MM.1S (cell line): ENCODE measurements around the gene XYLT1.

Source experiments
- DNase-seq: peaks from one replicate; pipeline ENCODE4 v3.0.0-alpha.2; 2015
- H2AFZ ChIP-seq: fragments of 300-600 bp; sonication (generic); 2 replicates; pipeline ENCODE4 v1.6.0; 2016; ENCODE audit warnings: antibody characterized with exemption, low read length
- H3F3A ChIP-seq: fragments of 300-600 bp; sonication (generic); 2 replicates; pipeline ENCODE4 v1.6.1; 2016; ENCODE audit warnings: mild to moderate bottlenecking, antibody characterized with exemption, low read length, moderate library complexity, mixed read lengths; ENCODE audit not compliant: insufficient read depth
- H3K27ac ChIP-seq: fragments of 300-600 bp; sonication (generic); 2 replicates; pipeline ENCODE4 v1.5.1; 2016; ENCODE audit warnings: mild to moderate bottlenecking, low read length
- H3K27me3 ChIP-seq: fragments of 300-600 bp; sonication (generic); replicated peaks from 2 replicates; pipeline ENCODE4 v1.6.0; 2016; ENCODE audit warnings: low read length; ENCODE audit not compliant: insufficient read depth
- H3K36me3 ChIP-seq: fragments of 300-600 bp; sonication (generic); replicated peaks from 2 replicates; pipeline ENCODE4 v1.6.1; 2016; ENCODE audit warnings: mild to moderate bottlenecking, low read length, mixed read lengths; ENCODE audit not compliant: insufficient read depth
- H3K4me1 ChIP-seq: fragments of 300-600 bp; sonication (generic); 2 replicates; pipeline ENCODE4 v1.6.1; 2016; ENCODE audit warnings: low read length, mixed read lengths
- H3K4me2 ChIP-seq: fragments of 300-600 bp; sonication (generic); 2 replicates; pipeline ENCODE4 v1.6.0; 2016; ENCODE audit warnings: low read depth, low read length
- H3K4me3 ChIP-seq: fragments of 300-600 bp; sonication (generic); 2 replicates; pipeline ENCODE4 v1.5.1; 2016; ENCODE audit warnings: low read length, mixed read lengths
- H3K79me2 ChIP-seq: fragments of 300-600 bp; sonication (generic); 2 replicates; pipeline ENCODE4 v1.6.1; 2016; ENCODE audit warnings: mixed run types, low read length, mixed read lengths
- H3K9ac ChIP-seq: fragments of 300-600 bp; sonication (generic); 2 replicates; pipeline ENCODE4 v1.6.1; 2016; ENCODE audit warnings: low read length, mixed read lengths
- H3K9me2 ChIP-seq: fragments of 300-600 bp; sonication (generic); replicated peaks from 2 replicates; pipeline ENCODE4 v1.6.1; 2016; ENCODE audit warnings: mild to moderate bottlenecking, low read length, mixed read lengths; ENCODE audit not compliant: insufficient read depth
- H3K9me3 ChIP-seq: fragments of 300-600 bp; sonication (generic); replicated peaks from 2 replicates; pipeline ENCODE4 v1.6.1; 2016; ENCODE audit warnings: mild to moderate bottlenecking, low read length, mixed read lengths; ENCODE audit not compliant: insufficient read depth
- H4K20me1 ChIP-seq: fragments of 300-600 bp; sonication (generic); 2 replicates; pipeline ENCODE4 v1.6.1; 2016; ENCODE audit warnings: mild to moderate bottlenecking, low read length, moderate library complexity, mixed read lengths; ENCODE audit not compliant: insufficient read depth
- EZH2 ChIP-seq: fragments of 300-600 bp; sonication (generic); optimal IDR thresholded peaks from 2 replicates; pipeline ENCODE3; 2017; ENCODE audit warnings: low read depth, mild to moderate bottlenecking, antibody characterized with exemption, low read length, mixed read lengths
- EZH2phosphoT487 ChIP-seq: fragments of 300-600 bp; sonication (generic); IDR thresholded peaks from 2 replicates; pipeline ENCODE4 v1.6.1; 2018; ENCODE audit warnings: antibody characterized with exemption, low read length
- TF ChIP-seq, protein P1 (sequence below): fragments of 300-600 bp; sonication (generic); IDR thresholded peaks from 2 replicates; pipeline ENCODE4 v1.5.1; 2016; ENCODE audit warnings: antibody characterized with exemption, low read length, mixed read lengths

The XYLT1 gene

DNA sequence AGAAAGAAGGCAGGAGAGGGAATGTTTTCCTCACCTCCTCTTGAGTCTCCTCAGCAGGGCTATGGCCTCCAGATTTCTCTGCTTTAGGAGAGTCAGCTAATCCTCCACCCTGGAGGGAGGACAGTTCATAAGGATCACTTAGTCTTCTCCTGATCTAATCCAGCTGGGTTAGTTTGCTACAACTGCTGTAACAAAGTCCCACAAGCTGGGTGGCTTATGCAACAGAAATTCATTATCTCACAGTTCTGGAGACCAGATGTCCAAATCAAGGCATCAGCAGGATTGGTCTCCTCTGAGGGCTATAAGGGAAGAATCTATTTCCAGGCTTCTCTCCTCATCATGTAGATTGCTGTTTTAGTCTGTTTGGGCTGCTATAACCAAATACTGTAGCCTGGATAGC is 40.6 kb upstream of the XYLT1 start:
- Histone ChIP-seq H3K4me2 (no peak overlapping the region), H3K4me3 (no peak overlapping the region), H3F3A (peaks cover 17% of the 10 kb centered on the region), H3K4me1 (peaks cover 30% of the 10 kb centered on the region), H2AFZ (no peak overlapping the region), H3K27ac (peak overlapping the region; percentile 94; the same call in 1 of the 2 replicates), H3K36me3 (no peaks in the 10 kb centered on the region), H3K9ac (no peak overlapping the region), H3K9me2 (no peaks in the 10 kb centered on the region), H3K9me3 (no peaks in the 10 kb centered on the region), H4K20me1 (no peaks in the 10 kb centered on the region), H3K27me3 (no peaks in the 10 kb centered on the region), H3K79me2 (no peaks in the 10 kb centered on the region)
- TF ChIP-seq EZH2phosphoT487, result no peak
- TF ChIP-seq, protein P1, sequence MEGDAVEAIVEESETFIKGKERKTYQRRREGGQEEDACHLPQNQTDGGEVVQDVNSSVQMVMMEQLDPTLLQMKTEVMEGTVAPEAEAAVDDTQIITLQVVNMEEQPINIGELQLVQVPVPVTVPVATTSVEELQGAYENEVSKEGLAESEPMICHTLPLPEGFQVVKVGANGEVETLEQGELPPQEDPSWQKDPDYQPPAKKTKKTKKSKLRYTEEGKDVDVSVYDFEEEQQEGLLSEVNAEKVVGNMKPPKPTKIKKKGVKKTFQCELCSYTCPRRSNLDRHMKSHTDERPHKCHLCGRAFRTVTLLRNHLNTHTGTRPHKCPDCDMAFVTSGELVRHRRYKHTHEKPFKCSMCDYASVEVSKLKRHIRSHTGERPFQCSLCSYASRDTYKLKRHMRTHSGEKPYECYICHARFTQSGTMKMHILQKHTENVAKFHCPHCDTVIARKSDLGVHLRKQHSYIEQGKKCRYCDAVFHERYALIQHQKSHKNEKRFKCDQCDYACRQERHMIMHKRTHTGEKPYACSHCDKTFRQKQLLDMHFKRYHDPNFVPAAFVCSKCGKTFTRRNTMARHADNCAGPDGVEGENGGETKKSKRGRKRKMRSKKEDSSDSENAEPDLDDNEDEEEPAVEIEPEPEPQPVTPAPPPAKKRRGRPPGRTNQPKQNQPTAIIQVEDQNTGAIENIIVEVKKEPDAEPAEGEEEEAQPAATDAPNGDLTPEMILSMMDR, result no peak
- no peak for TF ChIP-seq EZH2
- DNase-seq, result no peak

DNA sequence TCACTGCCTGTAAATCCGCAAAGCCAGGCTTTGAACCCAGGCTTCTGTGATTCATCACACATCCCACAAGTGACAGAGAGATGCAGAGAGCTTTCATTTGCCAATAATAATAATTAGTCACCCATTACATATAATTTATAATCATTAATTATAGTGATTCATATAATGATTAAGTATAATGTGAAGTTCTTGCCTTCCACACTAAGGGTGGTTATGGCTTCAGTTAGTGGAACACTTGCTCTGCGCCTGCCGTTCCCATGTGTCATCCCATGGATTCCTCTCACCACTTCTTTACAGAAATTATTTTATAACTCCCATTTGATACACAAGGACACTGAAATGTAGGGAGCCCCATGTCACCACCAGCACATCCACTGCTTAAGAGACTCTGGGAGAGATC is 39.8 kb upstream of the XYLT1 start:
- no peaks in the 10 kb centered on the region for H3K27me3 ChIP-seq
- TF ChIP-seq, protein P1, result no peak
- TF ChIP-seq EZH2, result no peak
- no peak for TF ChIP-seq EZH2phosphoT487
- no peak for DNase-seq
- no peaks in the 10 kb centered on the region for H4K20me1 ChIP-seq
- H3K9ac ChIP-seq, result no peak overlapping the region
- H3K9me2 ChIP-seq, result no peaks in the 10 kb centered on the region
- H3K9me3 ChIP-seq, result no peaks in the 10 kb centered on the region
- H3F3A ChIP-seq, result peaks cover 17% of the 10 kb centered on the region
- no peak overlapping the region for H3K27ac ChIP-seq
- H3K36me3 ChIP-seq, result no peaks in the 10 kb centered on the region
- no peak overlapping the region for H3K4me3 ChIP-seq
- no peaks in the 10 kb centered on the region for H3K79me2 ChIP-seq
- H3K4me2 ChIP-seq, result no peak overlapping the region
- H3K4me1 ChIP-seq, result peaks cover 30% of the 10 kb centered on the region
- no peak overlapping the region for H2AFZ ChIP-seq

DNA sequence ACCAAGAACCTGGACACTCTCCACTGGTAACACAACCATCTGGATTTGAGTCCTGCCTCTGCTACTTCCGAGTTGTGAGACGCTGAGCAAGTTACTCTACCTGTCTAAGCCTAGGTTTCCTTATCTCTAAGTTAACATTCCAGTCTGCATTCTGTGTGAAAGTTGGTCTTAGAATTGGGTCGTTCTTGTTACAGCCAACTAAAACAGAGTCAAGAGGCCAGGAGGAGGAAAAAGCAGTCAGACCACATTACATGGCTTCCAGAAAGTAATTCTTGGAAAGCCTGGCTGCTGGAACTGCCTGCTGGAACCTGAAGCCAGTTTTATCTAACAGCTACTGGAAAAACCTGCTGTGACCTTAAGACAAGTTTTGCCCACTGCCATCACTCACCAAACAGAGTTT is 38.4 kb upstream of the XYLT1 start:
- Histone ChIP-seq H3F3A (peaks cover 17% of the 10 kb centered on the region), H3K9ac (no peak overlapping the region), H3K4me3 (no peak overlapping the region), H3K4me2 (no peak overlapping the region), H3K36me3 (no peaks in the 10 kb centered on the region), H2AFZ (no peak overlapping the region), H3K27ac (no peak overlapping the region), H4K20me1 (no peaks in the 10 kb centered on the region), H3K79me2 (no peaks in the 10 kb centered on the region), H3K27me3 (no peaks in the 10 kb centered on the region), H3K9me2 (no peaks in the 10 kb centered on the region), H3K9me3 (no peaks in the 10 kb centered on the region), H3K4me1 (peaks cover 28% of the 10 kb centered on the region)
- TF ChIP-seq, protein P1, result no peak
- TF ChIP-seq EZH2, result no peak
- TF ChIP-seq EZH2phosphoT487, result no peak
- DNase-seq, result no peak
